Osteocyte (in vitro differentiated cells): ENCODE data around the gene RIMBP2. TPM values are rescaled to one million over a fixed set of nuclear protein-coding genes. Genes with fewer than 3 reads are reported as not detected.
"Not testable (repeated sequence)": the region's sequence is repeated elsewhere in the genome, so short reads cannot be mapped to it uniquely, and the experiment has no call there.

ENCODE experiments used
- DNase-seq: peaks from one replicate; pipeline ENCODE4 v3.0.0; 2021; ENCODE audit warnings: mixed read lengths; ENCODE audit not compliant: unreplicated experiment; ENCODE audit errors: extremely low spot score
- H3K27ac Mint-ChIP-seq: one replicate; pipeline ENCODE4 v1.8.0; 2021; ENCODE audit warnings: mild to moderate bottlenecking, mixed read lengths; ENCODE audit not compliant: unreplicated experiment
- H3K27me3 Mint-ChIP-seq: one replicate; pipeline ENCODE4 v1.8.0; 2021; ENCODE audit warnings: mixed read lengths; ENCODE audit not compliant: unreplicated experiment
- H3K36me3 Mint-ChIP-seq: one replicate; pipeline ENCODE4 v1.8.0; 2021; ENCODE audit warnings: mixed read lengths; ENCODE audit not compliant: unreplicated experiment
- H3K4me1 Mint-ChIP-seq: one replicate; pipeline ENCODE4 v1.8.0; 2021; ENCODE audit warnings: mixed read lengths; ENCODE audit not compliant: unreplicated experiment
- H3K4me3 Mint-ChIP-seq: one replicate; pipeline ENCODE4 v1.8.0; 2021; ENCODE audit warnings: mild to moderate bottlenecking, moderate library complexity, mixed read lengths; ENCODE audit not compliant: unreplicated experiment
- H3K9me3 Mint-ChIP-seq: one replicate; pipeline ENCODE4 v1.8.0; 2021; ENCODE audit warnings: mixed read lengths; ENCODE audit not compliant: unreplicated experiment
- total RNA-seq: library from RNA; stranded (reverse); gene quantifications from 2 replicates; pipeline ENCODE4 v1.2.1, GENCODE V29; 2021
- TF ChIP-seq, protein P1 (sequence below): fragments of 200-600 bp; sonication (generic); IDR thresholded peaks from 2 replicates; pipeline ENCODE4 v1.5.0; 2021; ENCODE audit warnings: antibody characterized with exemption, mild to moderate bottlenecking, moderate library complexity

RIMBP2 gene
- total RNA-seq, 1 donor from 2014 or later = 0.13 TPM

DNA sequence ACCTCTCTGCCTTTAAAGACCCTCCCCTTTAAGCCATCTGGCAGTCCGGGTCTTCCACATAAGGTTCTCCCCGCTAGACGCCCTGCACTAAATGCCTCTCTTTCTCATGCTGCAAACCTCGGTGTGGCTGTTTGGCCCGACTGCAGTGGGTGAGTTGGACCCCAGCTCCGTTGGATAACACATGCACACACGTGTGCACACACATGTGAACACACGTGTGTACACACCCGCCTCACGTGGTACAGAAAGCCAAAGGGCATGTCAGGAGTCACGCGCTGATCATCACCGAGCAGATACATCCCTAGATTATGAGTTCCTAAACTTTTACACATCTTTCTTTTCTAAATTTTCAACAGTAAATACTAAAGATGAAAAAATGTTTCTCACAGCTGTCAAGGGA lies 68.3 kb downstream of the RIMBP2 start:
- Mint-ChIP-seq H3K9me3 (no peaks in the 10 kb centered on the region), H3K27me3 (no peaks in the 10 kb centered on the region), H3K4me1 (no peaks in the 10 kb centered on the region), H3K4me3 (no peak overlapping the region), H3K36me3 (no peaks in the 10 kb centered on the region), H3K27ac (no peak overlapping the region)
- DNase-seq = no peak
- TF ChIP-seq, protein P1, sequence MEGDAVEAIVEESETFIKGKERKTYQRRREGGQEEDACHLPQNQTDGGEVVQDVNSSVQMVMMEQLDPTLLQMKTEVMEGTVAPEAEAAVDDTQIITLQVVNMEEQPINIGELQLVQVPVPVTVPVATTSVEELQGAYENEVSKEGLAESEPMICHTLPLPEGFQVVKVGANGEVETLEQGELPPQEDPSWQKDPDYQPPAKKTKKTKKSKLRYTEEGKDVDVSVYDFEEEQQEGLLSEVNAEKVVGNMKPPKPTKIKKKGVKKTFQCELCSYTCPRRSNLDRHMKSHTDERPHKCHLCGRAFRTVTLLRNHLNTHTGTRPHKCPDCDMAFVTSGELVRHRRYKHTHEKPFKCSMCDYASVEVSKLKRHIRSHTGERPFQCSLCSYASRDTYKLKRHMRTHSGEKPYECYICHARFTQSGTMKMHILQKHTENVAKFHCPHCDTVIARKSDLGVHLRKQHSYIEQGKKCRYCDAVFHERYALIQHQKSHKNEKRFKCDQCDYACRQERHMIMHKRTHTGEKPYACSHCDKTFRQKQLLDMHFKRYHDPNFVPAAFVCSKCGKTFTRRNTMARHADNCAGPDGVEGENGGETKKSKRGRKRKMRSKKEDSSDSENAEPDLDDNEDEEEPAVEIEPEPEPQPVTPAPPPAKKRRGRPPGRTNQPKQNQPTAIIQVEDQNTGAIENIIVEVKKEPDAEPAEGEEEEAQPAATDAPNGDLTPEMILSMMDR = no peak

DNA sequence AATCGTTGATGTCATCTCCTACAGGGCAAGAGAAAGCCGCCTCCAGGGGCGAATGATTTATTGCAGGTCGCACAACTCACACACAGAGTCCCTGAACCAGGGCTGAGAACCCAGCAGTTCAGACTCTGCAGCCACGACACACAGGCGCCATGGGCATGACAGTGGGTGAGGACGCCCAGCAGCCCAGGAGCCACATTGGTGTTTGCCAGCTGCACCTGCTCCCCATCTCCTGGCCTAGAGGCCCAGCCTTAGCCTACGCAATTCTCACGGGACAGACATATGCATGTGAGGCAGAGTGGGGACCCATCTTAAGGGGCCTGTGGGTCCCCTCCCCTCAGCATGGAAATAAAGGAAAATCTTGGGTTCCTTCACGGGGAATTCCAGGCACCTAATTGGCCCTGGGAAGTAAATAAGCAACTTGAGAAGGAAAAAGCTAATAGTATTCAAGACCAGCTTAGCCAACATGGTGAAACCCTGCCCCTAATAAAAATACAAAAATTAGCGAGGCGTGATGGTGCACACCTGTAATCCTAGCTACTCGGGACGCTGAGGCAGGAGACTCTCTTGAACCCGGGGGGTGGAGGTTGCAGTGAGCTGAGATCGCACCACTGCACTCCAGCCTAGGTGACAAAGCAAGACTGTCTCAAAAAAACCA lies 69.3 kb downstream of the RIMBP2 start:
- TF ChIP-seq, protein P1 = no peak
- Mint-ChIP-seq H3K36me3 (no peaks in the 10 kb centered on the region), H3K4me1 (no peaks in the 10 kb centered on the region), H3K27ac (no peak overlapping the region), H3K9me3 (no peaks in the 10 kb centered on the region), H3K4me3 (no peak overlapping the region), H3K27me3 (no peaks in the 10 kb centered on the region)
- no peak for DNase-seq

DNA sequence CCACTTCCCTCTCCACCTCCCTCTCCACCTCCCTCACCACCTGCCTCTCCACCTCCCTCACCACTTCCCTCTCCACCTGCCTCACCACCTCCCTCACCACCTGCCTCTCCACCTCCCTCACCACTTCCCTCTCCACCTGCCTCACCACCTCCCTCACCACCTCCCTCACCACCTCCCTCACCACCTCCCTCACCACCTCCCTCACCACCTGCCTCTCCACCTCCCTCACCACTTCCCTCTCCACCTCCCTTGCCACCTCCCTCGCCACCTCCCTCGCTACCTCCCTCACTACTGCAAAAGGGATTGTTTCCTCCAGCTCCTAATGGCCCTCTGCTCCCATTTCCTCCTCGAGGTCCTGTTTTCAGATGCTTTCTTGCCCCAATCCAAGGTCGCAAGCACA lies 69.9 kb downstream of the RIMBP2 start:
- not testable (repeated sequence) for H3K27me3 Mint-ChIP-seq, H3K9me3 Mint-ChIP-seq, H3K4me3 Mint-ChIP-seq, H3K36me3 Mint-ChIP-seq, H3K27ac Mint-ChIP-seq, H3K4me1 Mint-ChIP-seq, DNase-seq

DNA sequence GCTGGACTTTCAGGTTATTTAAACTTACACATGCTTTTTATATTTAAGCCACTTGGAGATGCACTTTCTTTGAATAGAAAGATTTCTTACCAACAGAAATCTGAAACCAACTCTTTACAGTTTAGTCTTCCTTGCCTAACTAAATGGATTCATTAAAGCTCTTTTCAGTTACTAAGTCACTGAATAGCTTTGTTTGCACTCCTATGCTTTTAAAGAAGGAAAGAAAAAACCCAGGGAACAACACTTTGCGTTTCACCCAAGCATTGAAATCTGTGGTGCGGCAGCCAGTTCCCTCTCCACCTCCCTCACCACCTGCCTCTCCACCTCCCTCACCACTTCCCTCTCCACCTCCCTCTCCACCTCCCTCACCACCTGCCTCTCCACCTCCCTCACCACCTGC lies 70.3 kb downstream of the RIMBP2 start:
- no peaks in the 10 kb centered on the region for H3K27me3 Mint-ChIP-seq
- no peak overlapping the region for H3K4me3 Mint-ChIP-seq
- no peak for DNase-seq
- H3K4me1 Mint-ChIP-seq = no peaks in the 10 kb centered on the region
- H3K36me3 Mint-ChIP-seq = no peaks in the 10 kb centered on the region
- H3K27ac Mint-ChIP-seq = no peak overlapping the region
- TF ChIP-seq, protein P1 = no peak
- no peaks in the 10 kb centered on the region for H3K9me3 Mint-ChIP-seq

DNA sequence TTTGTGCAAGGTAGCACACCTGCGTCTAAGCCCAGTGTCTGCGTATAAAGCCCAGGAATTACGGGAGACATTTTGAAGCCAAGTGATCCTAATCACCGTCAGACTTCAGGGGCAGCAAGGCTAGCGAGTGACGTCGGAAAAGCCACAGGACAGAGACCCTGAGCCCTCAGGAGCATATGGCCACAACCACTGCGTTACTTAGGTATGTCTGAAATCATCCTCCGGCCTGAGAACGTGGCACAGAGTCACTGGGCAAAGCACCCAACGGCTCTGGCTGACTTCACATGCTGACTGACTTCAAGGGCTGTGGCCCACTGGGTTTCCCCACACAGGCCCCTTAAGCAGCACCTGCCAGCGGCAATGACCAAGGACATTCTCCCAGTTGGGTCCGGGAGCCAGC lies 71.5 kb downstream of the RIMBP2 start:
- no peak overlapping the region for H3K4me3 Mint-ChIP-seq
- TF ChIP-seq, protein P1 = no peak
- no peaks in the 10 kb centered on the region for H3K36me3 Mint-ChIP-seq
- DNase-seq = no peak
- H3K9me3 Mint-ChIP-seq = no peaks in the 10 kb centered on the region
- no peak overlapping the region for H3K27ac Mint-ChIP-seq
- no peaks in the 10 kb centered on the region for H3K4me1 Mint-ChIP-seq
- H3K27me3 Mint-ChIP-seq = no peaks in the 10 kb centered on the region

DNA sequence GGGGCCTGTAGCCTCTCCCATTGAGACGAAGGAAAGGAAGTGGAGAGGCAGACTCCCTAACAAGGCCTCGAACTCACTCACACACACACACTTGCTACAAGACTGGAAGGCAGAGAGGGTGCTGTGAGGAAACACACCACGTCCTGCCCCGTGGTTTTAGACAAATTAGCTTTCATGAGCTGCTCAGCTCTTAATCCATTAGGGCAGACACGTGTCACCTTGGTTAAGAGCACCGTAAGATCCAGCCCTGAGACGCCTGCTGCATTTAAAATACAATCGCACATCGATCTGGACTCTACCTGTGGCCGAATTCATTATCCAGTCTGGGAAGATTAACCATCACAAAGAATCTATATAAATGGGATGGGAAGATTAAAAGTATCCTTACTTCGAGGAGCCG lies 72.0 kb downstream of the RIMBP2 start:
- Mint-ChIP-seq H3K4me1 (no peaks in the 10 kb centered on the region), H3K36me3 (no peaks in the 10 kb centered on the region), H3K9me3 (no peaks in the 10 kb centered on the region), H3K4me3 (no peak overlapping the region), H3K27ac (no peak overlapping the region), H3K27me3 (no peaks in the 10 kb centered on the region)
- TF ChIP-seq, protein P1 = no peak
- no peak for DNase-seq
